NCI-H128 (cell line): Measurements from ENCODE around the gene BAZ2A.
"Not testable (repeated sequence)": the region's sequence is repeated elsewhere in the genome, so short reads cannot be mapped to it uniquely, and the experiment has no call there.

Experiments used
- DNase-seq: peaks from one replicate; lab custom pipeline; 2025; ENCODE audit not compliant: unreplicated experiment; lab: John Stamatoyannopoulos, UW

Gene BAZ2A

GRCh38 chr12:56630180-56630632 is at the start of gene BAZ2A:
BAZ2A (minus strand) TSS chr12:56630326; CDS start chr12:56617530, 12,796 bp downstream.
- DNase-seq, result peak; percentile 80

- no peak for DNase-seq
These were observed 48.7 kb upstream of the BAZ2A start for GRCh38 chr12:56678852-56679251.

GRCh38 chr12:56677680-56678079 is 47.6 kb upstream of the BAZ2A start:
- DNase-seq, result no peak

- DNase-seq, result no peak
These were observed 46.9 kb upstream of the BAZ2A start for GRCh38 chr12:56676851-56677580.

- no peak for DNase-seq
These were observed 41.5 kb upstream of the BAZ2A start for GRCh38 chr12:56671608-56672007.

GRCh38 chr12:56670836-56671235 is 40.7 kb upstream of the BAZ2A start:
- DNase-seq, result no peak

- DNase-seq, result no peak
These were observed 38.0 kb upstream of the BAZ2A start for GRCh38 chr12:56668197-56668457.

- no peak for DNase-seq
These were observed 32.0 kb upstream of the BAZ2A start for GRCh38 chr12:56661979-56662638.

- DNase-seq, result no peak
These were observed 31.4 kb upstream of the BAZ2A start for GRCh38 chr12:56661560-56661959.

- DNase-seq, result no peak
These were observed 28.8 kb upstream of the BAZ2A start for GRCh38 chr12:56658921-56659320.

- no peak for DNase-seq
These were observed 27.6 kb upstream of the BAZ2A start for GRCh38 chr12:56657416-56658379.

- not testable (repeated sequence) for DNase-seq
These were observed 23.7 kb upstream of the BAZ2A start for GRCh38 chr12:56653781-56654180.

GRCh38 chr12:56648023-56648422 is 17.9 kb upstream of the BAZ2A start:
- not testable (repeated sequence) for DNase-seq

GRCh38 chr12:56645717-56646446 is 15.8 kb upstream of the BAZ2A start, which contains the start of gene ATP5F1B:
ATP5F1B (minus strand) TSS chr12:56645984; CDS start chr12:56645963, 21 bp downstream.
- peak; percentile 93 for DNase-seq

GRCh38 chr12:56645201-56645716 is 15.1 kb upstream of the BAZ2A start:
- no peak for DNase-seq

- no peak for DNase-seq
These were observed 14.5 kb upstream of the BAZ2A start for GRCh38 chr12:56644654-56645053.

GRCh38 chr12:56641219-56641618 is 11.1 kb upstream of the BAZ2A start:
- no peak for DNase-seq

GRCh38 chr12:56637621-56638020 is 7.5 kb upstream of the BAZ2A start:
- no peak for DNase-seq

GRCh38 chr12:56636675-56637540 is 6.8 kb upstream of the BAZ2A start:
- peak; percentile 99 for DNase-seq
